Erythroblast (primary cell): Measurements from ENCODE around the gene GABRG3.
A peak's percentile ranks its signal among the peaks of the same experiment; 100 is the strongest.

Source experiments
- DNase-seq, 2 experiments: peaks; one replicate each; lab custom pipeline; 2025; lab: John Stamatoyannopoulos, UW
- GATA1 ChIP-seq: IDR thresholded peaks from 2 replicates; pipeline ENCODE4 v1.6.1; 2011; ENCODE audit warnings: low read depth, mild to moderate bottlenecking, control low read depth, low read length, moderate library complexity
- POLR2A ChIP-seq: IDR thresholded peaks from 2 replicates; pipeline ENCODE4 v1.6.1; 2011; ENCODE audit warnings: mild to moderate bottlenecking, low read length

GABRG3 gene

GRCh38 chr15:27458345-27459084 is 487.5 kb downstream of the GABRG3 start:
- TF ChIP-seq GATA1 (no peak), POLR2A (no peak)
- no peak for DNase-seq

GRCh38 chr15:27459836-27460235 is 488.9 kb downstream of the GABRG3 start:
- DNase-seq: no peak

GRCh38 chr15:27461181-27461580 is 490.2 kb downstream of the GABRG3 start:
- TF ChIP-seq POLR2A (no peak), GATA1 (no peak)
- no peak for DNase-seq

More at GRCh38 chr15:27459836-27460235, 488.9 kb downstream of the GABRG3 start:
- no peak for TF ChIP-seq POLR2A
- TF ChIP-seq GATA1: no peak

- TF ChIP-seq POLR2A: no peak
- TF ChIP-seq GATA1: no peak
These were observed 492.6 kb downstream of the GABRG3 start for GRCh38 chr15:27463525-27464088.

GRCh38 chr15:27464941-27465612 is 494.1 kb downstream of the GABRG3 start:
- no peak for DNase-seq
- TF ChIP-seq GATA1 (no peak), POLR2A (no peak)

More at GRCh38 chr15:27463525-27464088, 492.6 kb downstream of the GABRG3 start:
- DNase-seq: no peak

GRCh38 chr15:27466758-27467157 is 495.8 kb downstream of the GABRG3 start:
- TF ChIP-seq GATA1 (no peak), POLR2A (no peak)
- no peak for DNase-seq

GRCh38 chr15:27468151-27468591 is 497.2 kb downstream of the GABRG3 start:
- TF ChIP-seq POLR2A: no peak
- TF ChIP-seq GATA1: no peak
- DNase-seq: peak in 1 of 2 experiments; percentile 0

- TF ChIP-seq POLR2A: no peak
- no peak for TF ChIP-seq GATA1
- DNase-seq: no peak
These were observed 502.9 kb downstream of the GABRG3 start for GRCh38 chr15:27473845-27474244.

- DNase-seq: no peak
- TF ChIP-seq GATA1 (no peak), POLR2A (no peak)
These were observed 504.4 kb downstream of the GABRG3 start for GRCh38 chr15:27475395-27475794.

GRCh38 chr15:27479296-27480140 is 508.5 kb downstream of the GABRG3 start:
- no peak for TF ChIP-seq POLR2A
- TF ChIP-seq GATA1: no peak
- DNase-seq: no peak

GRCh38 chr15:27480141-27480530 is 509.2 kb downstream of the GABRG3 start:
- DNase-seq: no peak
- TF ChIP-seq GATA1 (no peak), POLR2A (no peak)

GRCh38 chr15:27480642-27481041 is 509.7 kb downstream of the GABRG3 start:
- no peak for TF ChIP-seq GATA1
- no peak for TF ChIP-seq POLR2A
- no peak for DNase-seq

- TF ChIP-seq POLR2A: no peak
- TF ChIP-seq GATA1: no peak
- no peak for DNase-seq
These were observed 510.8 kb downstream of the GABRG3 start for GRCh38 chr15:27481768-27482167.

- no peak for DNase-seq
- no peak for TF ChIP-seq POLR2A
These were observed 511.3 kb downstream of the GABRG3 start for GRCh38 chr15:27482287-27482686.
